IMR-90 (cell line): ENCODE data around the gene THSD7B. TPM values are rescaled to one million over a fixed set of nuclear protein-coding genes. Genes with fewer than 3 reads are reported as not detected.

Source experiments
- ATAC-seq: fragments of 200-7000 bp; cut with Tn5 transposase; 2 replicates; pipeline ENCODE4 v1.9.1; 2020; ENCODE audit warnings: low read depth, mild to moderate bottlenecking, moderate library complexity
- BruUV-seq: library from RNA; stranded (reverse); fragments of 400-500 nt; replicated peaks from 2 replicates; lab custom pipeline; 2021; lab: Mats Ljungman, UMichigan
- CTCF ChIA-PET: fragments of 300-600 bp; formaldehyde crosslinking; extraction: SDS; loops from one replicate; lab custom pipeline; 2021; ENCODE audit warnings: antibody characterized with exemption; lab: Yijun Ruan, JAX
- POLR2A ChIA-PET: fragments of 300-600 bp; sonication (Branson Sonifier 250); formaldehyde crosslinking; loops from one replicate; lab custom pipeline; 2022; ENCODE audit warnings: antibody characterized with exemption; ENCODE audit not compliant: unreplicated experiment; lab: Charles Lee
- DNase-seq: peaks from one replicate; pipeline ENCODE4 v3.0.0; 2013
- H2AFZ ChIP-seq: replicated peaks from 2 replicates; pipeline ENCODE3; 2013; ENCODE audit warnings: low read length, mild to moderate bottlenecking; ENCODE audit not compliant: poor library complexity
- H2AK5ac ChIP-seq: 2 replicates; pipeline ENCODE4 v1.6.1; 2013; ENCODE audit warnings: low read depth, low read length, inconsistent platforms
- H2AK9ac ChIP-seq: replicated peaks from 2 replicates; pipeline ENCODE3; 2013; ENCODE audit warnings: mild to moderate bottlenecking, low read depth, low read length, moderate library complexity; ENCODE audit not compliant: poor library complexity
- H2BK120ac ChIP-seq: 2 replicates; pipeline ENCODE4 v1.6.1; 2013; ENCODE audit warnings: low read depth, low read length, inconsistent platforms
- H2BK15ac ChIP-seq: 3 replicates; pipeline ENCODE4 v1.6.1; 2013; ENCODE audit warnings: low read depth, low read length, inconsistent platforms
- H2BK20ac ChIP-seq: 2 replicates; pipeline ENCODE4 v1.6.1; 2013; ENCODE audit warnings: low read depth, mild to moderate bottlenecking, inconsistent platforms, low read length, moderate library complexity
- H2BK5ac ChIP-seq: 2 replicates; pipeline ENCODE4 v1.6.1; 2013; ENCODE audit warnings: mild to moderate bottlenecking, low read depth, low read length, inconsistent platforms; ENCODE audit not compliant: poor library complexity, severe bottlenecking
- H3K14ac ChIP-seq: replicated peaks from 2 replicates; pipeline ENCODE4 v1.6.1; 2013; ENCODE audit warnings: low read depth, low read length, inconsistent platforms
- H3K18ac ChIP-seq: 2 replicates; pipeline ENCODE4 v1.6.1; 2013; ENCODE audit warnings: low read depth, low read length, control low read depth
- H3K23ac ChIP-seq: 2 replicates; pipeline ENCODE4 v1.6.1; 2013; ENCODE audit warnings: low read depth, low read length, inconsistent platforms
- H3K27ac ChIP-seq: 2 replicates; pipeline ENCODE4 v1.5.1; 2013; ENCODE audit warnings: mild to moderate bottlenecking, control low read depth, low read length; ENCODE audit not compliant: insufficient read depth
- H3K27me3 ChIP-seq: 2 replicates; pipeline ENCODE4 v1.6.1; 2013; ENCODE audit warnings: low read length; ENCODE audit not compliant: control insufficient read depth, insufficient read depth
- H3K36me3 ChIP-seq: 2 replicates; pipeline ENCODE4 v1.6.1; 2013; ENCODE audit warnings: low read length, mixed read lengths; ENCODE audit not compliant: control insufficient read depth, insufficient read depth
- H3K4ac ChIP-seq: 2 replicates; pipeline ENCODE4 v1.6.1; 2013; ENCODE audit warnings: low read depth, low read length, inconsistent platforms
- H3K4me1 ChIP-seq: 2 replicates; pipeline ENCODE4 v1.6.1; 2013; ENCODE audit warnings: low read length, mixed read lengths; ENCODE audit not compliant: control insufficient read depth, insufficient read depth
- H3K4me2 ChIP-seq: 2 replicates; pipeline ENCODE4 v1.6.1; 2013; ENCODE audit warnings: low read depth, mild to moderate bottlenecking, control low read depth, low read length, moderate library complexity
- H3K4me3 ChIP-seq: 2 replicates; pipeline ENCODE4 v1.5.1; 2013; ENCODE audit warnings: low read depth, mild to moderate bottlenecking, control low read depth, low read length, moderate library complexity; ENCODE audit not compliant: insufficient read depth
- H3K56ac ChIP-seq: 2 replicates; pipeline ENCODE4 v1.6.1; 2013; ENCODE audit warnings: low read length, inconsistent platforms; ENCODE audit not compliant: insufficient read depth; ENCODE audit errors: extremely low read depth
- H3K79me1 ChIP-seq, 2 experiments: 2 replicates each; pipeline ENCODE4 v1.6.1; 2013; ENCODE audit warnings: low read length in 2 of 2, inconsistent platforms in 1 of 2, low read depth in 1 of 2
- H3K9ac ChIP-seq: 2 replicates; pipeline ENCODE4 v1.6.1; 2013; ENCODE audit warnings: low read depth, low read length, control low read depth
- H3K9me1 ChIP-seq: 2 replicates; pipeline ENCODE4 v1.6.1; 2013; ENCODE audit warnings: low read length, inconsistent platforms; ENCODE audit not compliant: insufficient read depth
- H3K9me3 ChIP-seq: 2 replicates; pipeline ENCODE4 v1.6.1; 2013; ENCODE audit warnings: low read length; ENCODE audit not compliant: control insufficient read depth, insufficient read depth
- H4K20me1 ChIP-seq: 2 replicates; pipeline ENCODE4 v1.6.1; 2013; ENCODE audit warnings: low read length, inconsistent platforms; ENCODE audit not compliant: insufficient read depth
- H4K5ac ChIP-seq: 2 replicates; pipeline ENCODE4 v1.6.1; 2013; ENCODE audit warnings: mild to moderate bottlenecking, low read depth, low read length, control low read depth
- H4K8ac ChIP-seq, 2 experiments: 2 replicates each; pipeline ENCODE4 v1.6.1; 2013; ENCODE audit warnings: low read depth in 2 of 2, low read length in 2 of 2, control low read depth in 1 of 2, inconsistent platforms in 1 of 2
- H4K91ac ChIP-seq: 2 replicates; pipeline ENCODE4 v1.6.1; 2013; ENCODE audit warnings: low read depth, low read length, inconsistent platforms; ENCODE audit not compliant: insufficient read depth
- BHLHE40 ChIP-seq: fragments of 150-350 bp; IDR thresholded peaks from 2 replicates; pipeline ENCODE4 v1.6.1; 2016; ENCODE audit warnings: mild to moderate bottlenecking, low read depth, low read length
- CHD1 ChIP-seq: IDR thresholded peaks from 2 replicates; pipeline ENCODE4 v1.6.1; 2012; ENCODE audit warnings: low read depth, low read length, improper control_type of control experiment
- FOS ChIP-seq: fragments of 150-350 bp; IDR thresholded peaks from 2 replicates; pipeline ENCODE4 v1.6.1; 2016; ENCODE audit warnings: low read depth, low read length
- MAFK ChIP-seq: IDR thresholded peaks from 2 replicates; pipeline ENCODE4 v1.6.1; 2012; ENCODE audit warnings: low read depth, low read length, improper control_type of control experiment
- MAZ ChIP-seq: IDR thresholded peaks from 2 replicates; pipeline ENCODE4 v1.6.1; 2012; ENCODE audit warnings: low read depth, mild to moderate bottlenecking, low read length, improper control_type of control experiment, moderate library complexity, borderline replicate concordance
- NFE2L2 ChIP-seq: fragments of 150-350 bp; IDR thresholded peaks from 2 replicates; pipeline ENCODE4 v1.6.1; 2016; ENCODE audit warnings: low read depth, mild to moderate bottlenecking, low read length
- POLR2A ChIP-seq: IDR thresholded peaks from 2 replicates; pipeline ENCODE4 v1.6.1; 2012; ENCODE audit warnings: mild to moderate bottlenecking, low read depth, low read length
- RAD21 ChIP-seq: IDR thresholded peaks from 2 replicates; pipeline ENCODE4 v1.6.1; 2012; ENCODE audit warnings: low read length, improper control_type of control experiment
- RCOR1 ChIP-seq: IDR thresholded peaks from 2 replicates; pipeline ENCODE4 v1.6.1; 2012; ENCODE audit warnings: mild to moderate bottlenecking, low read length, improper control_type of control experiment; ENCODE audit not compliant: insufficient replicate concordance
- SMC3 ChIP-seq: fragments of 150-350 bp; IDR thresholded peaks from 2 replicates; pipeline ENCODE4 v1.6.1; 2016; ENCODE audit warnings: low read depth, mild to moderate bottlenecking, antibody characterized with exemption, low read length, moderate library complexity
- USF2 ChIP-seq: fragments of 150-350 bp; IDR thresholded peaks from 2 replicates; pipeline ENCODE4 v1.6.1; 2017; ENCODE audit warnings: mild to moderate bottlenecking, antibody characterized with exemption, low read length, low read depth
- WGBS, 2 experiments: methylation state at CpG; one replicate each; pipeline versions ENCODE4 v1.1.5 to v1.1.7; 2013; ENCODE audit warnings: missing lambda C conversion rate in 2 of 2; ENCODE audit not compliant: insufficient read length in 1 of 2; ENCODE audit errors: extremely low coverage in 2 of 2; 5-methylcytosine and 5-hydroxymethylcytosine counted together
- dilution Hi-C: fragments of 300-500 bp; cut with HindIII; formaldehyde crosslinking; loops from one replicate; pipeline ENCODE4 v1.14.3; 2018; ENCODE audit warnings: low sequenced_read_pairs; ENCODE audit not compliant: unreplicated experiment
- in situ Hi-C: fragments of 300-500 bp; cut with MboI; formaldehyde crosslinking; loops from 3 replicates; pipeline ENCODE4 v1.14.3; 2019; ENCODE audit warnings: low sequenced_read_pairs, inconsistent platforms, mixed read lengths
- intact Hi-C: fragments of 100-400 bp; cut with micrococcal nuclease; formaldehyde crosslinking; loops from 2 replicates; pipeline ENCODE4 v1.10.0; 2022
- polyA plus RNA-seq, 3 experiments: library from polyadenylated mRNA; depleted of rRNA; stranded (reverse); fragments of >200 nt; gene quantifications; 2 replicates each; pipeline ENCODE4 v1.2.3, GENCODE V29; 2012; ENCODE audit warnings: low replicate concordance in 1 of 3
- total RNA-seq: library from RNA; depleted of rRNA; stranded (reverse); fragments of >200 nt; gene quantifications from 2 replicates; pipeline ENCODE4 v1.2.3, GENCODE V29; 2012

THSD7B gene
- total and polyA plus RNA-seq, 2 of the 4 experiments (the other 2 are of a cell fraction): not detected

- dilution Hi-C loops (no loop called here), intact Hi-C loops (no loop called here), in situ Hi-C loops (no loop called here)
- Histone ChIP-seq H3K27ac (no peak overlapping the region), H3K56ac (no peak overlapping the region), H2BK15ac (no peak overlapping the region), H3K14ac (no peak overlapping the region), H3K27me3 (no peaks in the 10 kb centered on the region), H3K4me1 (no peaks in the 10 kb centered on the region), H2BK20ac (no peak overlapping the region), H2AK9ac (no peak overlapping the region), H3K36me3 (no peaks in the 10 kb centered on the region), H2AFZ (no peak overlapping the region), H3K9me1 (no peaks in the 10 kb centered on the region), H3K23ac (no peak overlapping the region), H2AK5ac (no peak overlapping the region), H4K5ac (no peak overlapping the region), H3K9ac (no peak overlapping the region), H3K4me3 (no peak overlapping the region), H3K4ac (no peak overlapping the region), H4K20me1 (no peaks in the 10 kb centered on the region), H3K4me2 (no peak overlapping the region), H3K9me3 (peaks cover 12% of the 10 kb centered on the region), H2BK5ac (no peak overlapping the region), H3K79me1 (no peaks in the 10 kb centered on the region), H4K8ac (no peak overlapping the region), H4K91ac (no peak overlapping the region), H3K18ac (no peak overlapping the region), H2BK120ac (no peak overlapping the region)
- no CpG with 5 or more reads among the region's 4 CpGs for WGBS, 2 experiments
- ChIA-PET CTCF (no interaction called here), POLR2A (no interaction called here)
- ATAC-seq (no peak), DNase-seq (no peak)
- no peak for TF ChIP-seq MAZ
- TF ChIP-seq SMC3: no peak
- TF ChIP-seq POLR2A: no peak
- no peak for TF ChIP-seq CHD1
- no peak for TF ChIP-seq FOS
- no peak for TF ChIP-seq MAFK
- no peak for TF ChIP-seq USF2
- TF ChIP-seq RCOR1: no peak
- no peak for TF ChIP-seq RAD21
- no peak for TF ChIP-seq BHLHE40
- TF ChIP-seq NFE2L2: no peak
- no TSS peak for BruUV-seq
Observed at GRCh38 chr2:137156221-137156844, 391.0 kb downstream of the THSD7B start.
